GM21786 (cell line): ENCODE data around the gene ZMIZ1.
"Not testable (repeated sequence)": the region's sequence is repeated elsewhere in the genome, so short reads cannot be mapped to it uniquely, and the experiment has no call there.

Experiments
- ATAC-seq: cut with Tn5 transposase; IDR thresholded peaks from one replicate; pipeline ENCODE4 v1.9.1; 2021; ENCODE audit not compliant: unreplicated experiment

The ZMIZ1 gene

DNA sequence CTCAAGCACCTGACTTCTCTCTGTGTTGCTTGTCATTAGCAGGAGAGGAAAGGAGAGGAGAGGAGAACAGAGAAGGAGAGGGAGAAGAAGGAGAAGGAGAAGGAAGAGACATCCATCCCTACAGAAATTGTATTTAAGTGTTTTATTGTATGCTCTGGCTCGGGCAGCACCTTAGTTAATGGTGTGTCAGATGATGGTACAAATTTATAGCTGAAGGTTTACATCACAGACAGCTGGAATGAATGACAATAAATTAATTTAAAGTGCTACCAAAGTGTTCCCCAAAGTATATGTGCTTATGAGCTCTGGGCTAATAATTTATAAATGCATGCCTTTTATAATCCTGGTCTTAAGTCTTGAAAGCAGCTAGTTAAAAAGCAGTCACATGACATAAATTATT, 38.1 kb upstream of the ZMIZ1 start:
- no peak for ATAC-seq

- ATAC-seq = no peak
These were observed 37.0 kb upstream of the ZMIZ1 start for GRCh38 chr10:79031723-79032122.

GRCh38 chr10:79034271-79034876, 34.4 kb upstream of the ZMIZ1 start:
- ATAC-seq = no peak

DNA sequence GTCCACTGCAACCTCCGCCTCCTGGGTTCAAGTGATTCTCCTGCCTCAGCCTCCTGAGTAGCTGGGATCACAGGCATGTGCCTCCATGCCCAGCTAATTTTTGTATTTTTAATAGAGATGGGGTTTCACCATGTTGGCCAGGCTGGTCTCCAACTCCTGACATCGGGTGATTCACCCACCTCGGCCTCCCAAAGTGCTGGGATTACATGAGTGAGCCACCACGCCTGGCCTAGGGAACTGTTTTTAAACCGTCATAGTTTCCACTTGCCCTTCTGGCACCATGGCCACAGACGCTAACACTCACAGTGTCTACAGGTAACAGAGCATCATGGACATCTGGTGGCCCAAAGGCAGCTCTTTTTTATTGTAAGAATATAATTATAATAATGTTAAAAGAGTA, 32.4 kb upstream of the ZMIZ1 start:
- not testable (repeated sequence) for ATAC-seq

GRCh38 chr10:79038104-79038840, 30.5 kb upstream of the ZMIZ1 start:
- ATAC-seq = no peak

DNA sequence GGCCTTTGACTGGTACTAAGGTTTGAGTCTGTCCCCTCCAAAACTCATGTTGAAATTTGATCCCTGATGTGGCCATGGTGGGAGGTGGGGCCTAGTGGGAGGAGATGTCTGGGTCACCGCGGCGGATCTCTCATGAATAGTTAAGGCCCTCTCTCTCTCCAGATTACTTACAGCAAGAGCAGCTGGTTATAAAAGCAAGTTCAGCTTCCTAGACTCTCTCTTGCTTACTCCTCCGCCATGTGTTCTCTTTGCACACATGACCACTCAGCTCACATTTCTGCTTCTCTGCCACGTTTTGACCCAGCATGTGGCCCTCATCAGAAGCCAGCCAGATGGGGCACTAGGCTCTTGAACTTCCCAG, 29.9 kb upstream of the ZMIZ1 start:
- ATAC-seq = no peak

GRCh38 chr10:79042639-79043411, 25.9 kb upstream of the ZMIZ1 start:
- no peak for ATAC-seq

GRCh38 chr10:79044036-79044632, 24.6 kb upstream of the ZMIZ1 start:
- no peak for ATAC-seq

GRCh38 chr10:79044846-79045245, 23.9 kb upstream of the ZMIZ1 start:
- no peak for ATAC-seq

DNA sequence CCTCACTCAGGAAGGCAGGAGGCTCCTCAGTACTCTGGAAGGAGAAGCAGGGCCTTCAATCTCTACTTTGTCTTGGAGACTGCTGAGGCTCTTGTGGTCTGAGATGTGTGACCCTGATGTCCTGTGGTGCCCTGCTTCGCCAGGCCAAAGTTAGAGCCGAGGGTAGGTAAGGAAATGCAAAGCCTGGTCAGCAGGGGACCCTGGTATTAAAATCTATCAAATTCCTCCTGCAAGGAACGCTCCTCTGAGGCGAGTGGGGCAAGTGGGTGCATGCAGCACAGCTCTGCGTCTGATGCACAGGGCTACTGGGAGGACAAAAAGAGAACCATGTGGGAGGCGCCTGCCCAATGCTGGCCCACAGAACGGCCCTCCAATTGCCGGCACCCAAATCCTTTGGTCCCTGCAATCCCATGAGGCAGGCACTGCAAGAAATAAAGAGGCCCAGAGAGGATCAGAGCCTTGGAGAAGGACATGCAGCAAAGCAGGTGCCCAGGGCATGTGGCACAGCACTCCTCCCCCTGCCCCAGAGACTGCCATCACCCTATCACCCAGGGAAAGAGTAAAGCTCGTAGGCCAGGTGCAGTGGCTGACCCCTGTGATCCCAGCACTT, 23.1 kb upstream of the ZMIZ1 start:
- no peak for ATAC-seq

- ATAC-seq = no peak
These were observed 22.4 kb upstream of the ZMIZ1 start for GRCh38 chr10:79046326-79046725.

DNA sequence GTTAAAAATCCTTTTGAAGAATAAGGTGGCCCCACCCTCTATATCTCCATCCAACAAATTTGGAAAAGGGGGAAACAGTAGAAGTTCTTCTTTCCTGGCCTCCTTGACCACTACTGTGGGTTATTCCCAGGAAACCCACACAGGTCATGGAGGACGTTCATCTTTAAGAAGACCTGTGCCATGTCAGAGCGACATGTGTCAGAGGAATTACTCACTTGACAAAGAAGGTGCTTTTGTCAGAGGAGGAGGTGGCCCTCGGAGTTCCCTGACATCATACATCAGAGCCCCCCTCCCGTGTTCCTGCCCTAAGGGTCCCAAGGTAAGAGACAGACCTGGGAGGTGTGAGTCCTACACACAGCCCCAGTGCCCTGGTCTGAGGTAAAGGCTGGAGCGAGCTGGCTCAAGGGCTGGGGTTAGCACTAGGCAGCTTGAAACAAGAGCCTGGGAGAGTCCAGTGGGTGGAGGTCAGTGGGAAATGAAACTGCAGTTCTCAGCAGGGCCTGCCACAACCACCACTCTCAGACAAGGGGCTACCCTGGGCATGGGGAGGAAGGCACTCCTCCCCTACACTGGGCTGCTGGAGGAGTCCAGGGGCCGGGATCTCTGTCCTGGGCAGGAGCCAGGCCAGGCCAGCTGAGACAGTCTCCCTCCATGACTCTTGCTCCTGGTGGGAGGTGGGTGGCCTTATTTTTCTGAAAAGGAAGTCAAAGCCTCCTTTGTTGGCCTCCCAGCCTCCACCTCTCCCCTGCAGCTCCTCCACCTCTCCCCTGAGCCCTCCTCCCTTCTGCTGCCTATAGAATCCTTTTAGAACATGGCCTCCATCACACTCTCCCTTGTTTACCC, 21.8 kb upstream of the ZMIZ1 start:
- no peak for ATAC-seq

GRCh38 chr10:79047584-79047874, 21.2 kb upstream of the ZMIZ1 start:
- ATAC-seq = no peak

DNA sequence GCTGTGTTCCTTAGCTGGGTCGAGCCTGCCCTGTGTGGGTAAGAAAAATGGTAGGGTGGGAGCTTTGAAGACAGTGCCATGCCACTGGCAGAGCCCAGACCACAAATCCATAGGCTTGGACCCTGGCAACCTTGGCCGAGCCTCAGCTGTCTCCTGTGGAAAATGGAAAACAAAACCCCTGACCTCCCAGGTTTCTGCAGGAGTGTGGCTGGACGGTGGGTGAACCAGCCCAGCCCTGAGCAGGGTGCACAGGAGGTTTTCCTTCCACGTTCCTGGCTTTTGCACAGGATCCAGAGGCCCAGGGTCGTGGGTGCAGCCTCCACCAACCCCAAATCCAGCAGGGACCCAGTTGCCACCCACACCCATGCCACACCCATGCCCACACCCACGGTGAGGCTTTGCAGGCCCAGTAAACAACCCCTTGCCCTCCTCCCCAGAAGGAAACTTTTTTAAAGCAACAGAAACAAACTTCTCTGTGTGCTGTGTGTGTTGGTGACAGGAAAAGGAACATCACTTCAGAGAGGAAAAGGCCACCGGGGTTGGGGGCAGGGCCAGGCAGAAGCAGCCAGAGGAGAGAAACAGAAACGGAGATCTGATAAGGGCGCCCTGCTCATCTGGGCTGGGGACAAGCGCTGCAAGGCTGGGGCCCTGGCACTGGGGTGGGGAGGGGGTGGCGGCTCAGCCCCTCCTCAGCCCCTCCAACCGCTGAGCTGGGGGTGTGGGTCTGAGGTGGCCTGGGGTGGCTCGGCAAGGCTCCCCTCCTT, 20.7 kb upstream of the ZMIZ1 start:
- ATAC-seq = peak; percentile 71

DNA sequence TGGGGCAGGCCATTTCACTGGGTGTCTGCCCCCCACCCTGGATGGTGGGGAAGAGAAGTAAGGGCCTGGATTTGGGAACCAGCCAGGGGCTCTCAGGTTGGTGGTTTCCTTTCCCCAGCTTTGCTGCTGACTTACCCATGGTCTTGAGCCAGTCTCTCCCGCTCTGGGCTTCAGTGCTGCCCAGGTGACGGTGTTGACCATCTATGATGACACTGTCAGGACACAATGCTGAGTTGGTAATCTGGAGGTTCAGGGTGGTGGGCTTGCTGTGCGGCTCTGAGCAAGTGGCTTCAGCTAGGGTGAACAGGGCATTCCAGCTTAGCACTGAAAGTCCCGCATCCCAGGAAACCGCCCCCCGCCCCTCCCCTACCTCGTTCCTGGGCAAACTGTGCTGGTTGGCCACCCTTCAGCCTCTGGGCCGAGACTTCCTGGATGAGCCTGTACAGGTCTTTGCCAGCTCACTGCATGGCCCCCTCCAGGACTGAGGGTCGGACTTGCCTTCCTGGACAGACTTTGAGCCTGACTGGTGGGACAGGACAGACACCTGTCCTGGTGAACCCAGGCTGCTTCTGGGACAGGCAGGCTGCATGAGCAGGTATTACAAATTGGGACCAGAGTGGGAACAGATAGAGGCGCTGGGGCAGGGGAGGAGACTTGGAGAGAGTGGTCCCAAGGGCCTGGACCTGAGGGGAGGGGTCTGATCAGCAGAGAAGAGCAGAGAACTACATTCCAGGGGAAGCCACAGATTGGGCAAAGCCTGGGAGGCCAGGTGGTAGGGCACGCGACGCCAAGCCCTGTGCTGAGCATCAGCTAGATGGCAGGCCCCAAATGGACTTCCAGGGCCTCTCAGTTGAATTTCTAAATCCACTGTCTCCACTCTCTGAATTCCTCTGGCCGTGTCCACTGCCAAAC, 19.9 kb upstream of the ZMIZ1 start:
- ATAC-seq = no peak

DNA sequence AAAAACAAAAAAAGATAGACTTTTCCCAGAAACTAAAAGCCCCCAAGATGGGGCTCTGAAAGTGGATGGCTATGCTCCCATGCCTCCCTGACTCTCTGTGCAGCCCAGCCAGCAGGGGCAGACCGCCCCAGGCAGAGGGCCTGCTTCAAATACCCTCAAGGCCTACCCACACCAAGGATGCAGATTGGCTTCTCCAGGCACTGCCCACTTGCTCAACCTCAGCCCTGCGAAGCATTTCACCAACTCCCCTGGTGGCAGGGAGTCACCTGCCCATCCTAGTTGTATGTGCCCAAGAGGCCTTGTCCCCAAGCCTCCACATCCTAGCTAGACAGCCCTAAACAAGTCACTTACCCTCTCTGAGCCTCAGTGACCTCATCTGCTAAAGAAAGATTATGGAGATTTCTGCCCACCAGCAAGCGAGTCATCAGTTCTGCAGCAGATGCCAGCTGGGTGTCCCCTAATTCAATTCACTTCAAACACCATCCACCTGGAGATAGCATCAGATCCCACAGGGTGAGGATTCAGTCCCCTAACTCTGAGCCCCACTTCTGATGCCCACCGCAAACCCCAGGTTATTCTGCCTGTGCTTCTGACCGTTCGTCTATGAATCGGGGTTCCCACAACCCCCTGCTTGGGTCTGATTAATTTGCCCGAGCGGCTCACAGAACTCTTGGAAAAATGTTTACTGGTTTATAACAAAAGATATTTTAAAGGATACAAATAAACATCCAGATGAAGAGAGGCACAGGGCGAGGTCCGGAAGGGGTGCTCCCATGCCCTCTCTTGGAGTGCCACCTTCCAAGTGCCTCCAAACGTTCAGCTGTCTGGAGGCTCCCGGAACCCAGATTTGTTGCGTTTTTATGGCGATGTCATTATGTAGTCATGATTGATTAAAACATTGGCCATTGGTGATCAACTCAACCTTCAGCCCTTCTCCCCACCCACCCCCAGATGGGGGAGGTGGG, 18.6 kb upstream of the ZMIZ1 start:
- no peak for ATAC-seq

- ATAC-seq = no peak
These were observed 17.7 kb upstream of the ZMIZ1 start for GRCh38 chr10:79050896-79051555.
